GM18870 (cell line): Measurements from ENCODE around the gene NEU1.
"Not testable (repeated sequence)": the region's sequence is repeated elsewhere in the genome, so short reads cannot be mapped to it uniquely, and the experiment has no call there.

ENCODE experiments used
- ATAC-seq: cut with Tn5 transposase; IDR thresholded peaks from one replicate; pipeline ENCODE4 v1.9.1; 2021; ENCODE audit warnings: moderate library complexity; ENCODE audit not compliant: unreplicated experiment

Gene NEU1

GRCh38 chr6:31875877-31876276, 13.3 kb upstream of the NEU1 start:
- no peak for ATAC-seq

DNA sequence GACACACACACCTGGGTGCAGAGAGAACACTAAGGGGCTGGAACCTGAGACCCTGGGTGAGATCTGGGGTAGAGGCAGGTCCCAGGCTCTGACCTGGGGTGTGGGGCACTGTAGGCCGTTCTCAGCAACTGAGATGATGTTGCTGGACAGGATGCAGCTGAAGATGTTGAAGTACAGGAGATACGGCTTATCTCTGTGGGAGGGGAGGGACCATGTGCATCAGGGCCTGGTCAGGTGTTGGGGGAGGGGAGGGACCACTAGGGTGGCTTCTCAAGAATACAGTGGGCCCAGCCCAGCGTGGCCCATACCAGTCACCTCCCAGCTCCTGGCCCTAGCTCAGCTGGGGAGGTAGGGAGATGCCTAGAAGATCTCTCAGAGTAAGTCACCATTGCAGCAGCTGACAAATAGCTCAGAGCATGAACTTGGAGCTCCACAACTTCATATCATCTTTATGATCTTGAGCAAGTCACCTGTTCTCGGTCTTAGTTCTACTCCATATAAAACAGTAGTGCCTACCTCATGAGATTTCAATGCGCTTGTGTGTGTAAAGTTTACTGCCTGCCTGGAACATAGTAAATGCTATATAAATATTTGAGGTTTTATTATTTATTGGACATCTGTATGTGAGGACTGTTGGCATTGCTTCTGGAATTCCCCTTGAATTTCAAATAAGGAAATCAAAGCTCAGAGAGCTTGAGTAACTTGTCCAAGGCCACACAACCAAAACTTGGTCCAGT, 12.4 kb upstream of the NEU1 start:
- ATAC-seq: no peak

GRCh38 chr6:31874084-31874670, 11.6 kb upstream of the NEU1 start:
- ATAC-seq: no peak

GRCh38 chr6:31871046-31871659, 8.5 kb upstream of the NEU1 start:
- ATAC-seq: no peak

DNA sequence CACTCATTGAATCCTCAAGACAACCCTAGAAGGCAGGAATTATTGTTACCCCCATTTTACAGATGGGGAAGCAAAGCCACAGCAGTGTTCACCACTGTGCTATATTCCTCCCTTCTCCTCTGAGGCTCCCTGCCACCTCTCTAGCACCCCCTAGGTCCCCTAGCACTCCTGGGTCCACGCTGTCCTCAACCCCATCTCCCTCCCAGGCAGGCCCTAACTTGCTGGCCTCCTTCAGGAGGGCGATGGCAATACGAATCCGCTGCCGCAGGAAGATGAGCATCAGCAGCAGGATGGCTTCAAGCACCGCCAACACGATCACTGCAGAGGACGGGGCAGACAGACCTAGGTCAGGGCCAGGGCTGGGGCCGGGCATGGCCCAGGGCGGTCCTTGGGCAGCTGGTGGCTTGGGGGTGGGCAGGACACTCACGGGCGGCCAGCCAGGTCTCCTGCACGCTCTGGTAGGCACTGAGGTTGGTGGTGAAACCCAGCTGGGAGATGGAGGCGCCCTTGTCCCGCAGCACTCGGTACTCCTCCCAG, 7.8 kb upstream of the NEU1 start:
- ATAC-seq: no peak

GRCh38 chr6:31869343-31869742, 6.7 kb upstream of the NEU1 start:
- ATAC-seq: no peak

GRCh38 chr6:31868658-31868971, 6.0 kb upstream of the NEU1 start:
- not testable (repeated sequence) for ATAC-seq

- ATAC-seq: no peak
These were observed 2.8 kb upstream of the NEU1 start for GRCh38 chr6:31865205-31866118.

GRCh38 chr6:31864818-31865204, 2.2 kb upstream of the NEU1 start:
- ATAC-seq: no peak

DNA sequence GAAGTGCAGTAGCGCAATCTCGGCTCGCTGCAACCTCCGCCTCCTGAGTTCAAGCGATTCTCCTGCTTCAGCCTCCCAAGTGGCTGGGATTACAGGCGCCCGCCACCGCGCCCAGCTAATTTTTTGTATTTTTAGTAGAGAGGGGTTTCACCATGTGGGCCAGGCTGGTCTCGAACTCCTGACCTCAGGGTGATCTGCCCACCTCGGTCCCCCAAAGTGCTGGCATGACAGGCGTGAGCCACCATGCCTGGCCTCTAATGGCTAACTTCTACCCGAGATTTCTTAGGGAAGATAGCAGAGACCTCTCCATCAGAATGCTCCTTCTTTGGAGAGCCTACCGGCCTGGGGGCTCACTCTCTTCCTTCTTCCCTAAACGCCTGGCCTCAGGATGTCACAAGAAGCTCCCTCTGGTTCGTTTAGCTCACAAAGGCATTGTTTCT, 1.5 kb upstream of the NEU1 start:
- not testable (repeated sequence) for ATAC-seq

GRCh38 chr6:31861919-31862343, 690 bp downstream of the NEU1 start:
- ATAC-seq: no peak

- ATAC-seq: no peak
These were observed 1.5 kb downstream of the NEU1 start for GRCh38 chr6:31861150-31861549.

GRCh38 chr6:31860349-31860748, 2.3 kb downstream of the NEU1 start:
- no peak for ATAC-seq

GRCh38 chr6:31859923-31860322, 2.7 kb downstream of the NEU1 start:
- no peak for ATAC-seq

- ATAC-seq: no peak
These were observed 3.9 kb downstream of the NEU1 start for GRCh38 chr6:31858707-31859106.

GRCh38 chr6:31857774-31858173, 4.8 kb downstream of the NEU1 start:
- not testable (repeated sequence) for ATAC-seq

- ATAC-seq: not testable (repeated sequence)
These were observed 10.5 kb downstream of the NEU1 start for GRCh38 chr6:31851980-31852718.

- no peak for ATAC-seq
These were observed 11.2 kb downstream of the NEU1 start for GRCh38 chr6:31851485-31851832.

- no peak for ATAC-seq
These were observed 11.7 kb downstream of the NEU1 start for GRCh38 chr6:31850765-31851484.
